NCI-H82 treated with DMSO at 0.1 percent for 48 hours (cell line): Measurements from ENCODE around the gene RPUSD2.

ENCODE experiments used
- DNase-seq: peaks from one replicate; lab custom pipeline; 2025; ENCODE audit not compliant: unreplicated experiment; lab: John Stamatoyannopoulos, UW

Gene RPUSD2

DNA sequence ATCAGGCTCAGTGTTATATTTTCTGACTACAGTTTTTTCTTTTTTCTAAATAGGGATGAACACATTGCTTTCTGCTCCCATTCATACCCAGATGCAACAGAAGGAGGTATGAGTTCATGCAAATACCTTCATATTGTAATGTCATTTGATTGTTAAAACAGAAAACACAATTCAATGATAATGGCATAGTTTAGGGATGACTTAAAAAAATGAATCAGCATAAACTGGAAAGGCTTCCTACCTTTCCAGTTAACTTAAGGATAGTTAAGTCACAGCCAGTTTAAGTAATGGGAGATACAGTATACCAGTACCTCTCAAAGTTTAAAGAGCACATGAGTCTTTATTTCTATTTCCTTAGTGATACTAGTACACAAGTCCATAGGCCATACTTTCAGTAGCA is 49.8 kb downstream of the RPUSD2 start:
- DNase-seq = no peak

DNA sequence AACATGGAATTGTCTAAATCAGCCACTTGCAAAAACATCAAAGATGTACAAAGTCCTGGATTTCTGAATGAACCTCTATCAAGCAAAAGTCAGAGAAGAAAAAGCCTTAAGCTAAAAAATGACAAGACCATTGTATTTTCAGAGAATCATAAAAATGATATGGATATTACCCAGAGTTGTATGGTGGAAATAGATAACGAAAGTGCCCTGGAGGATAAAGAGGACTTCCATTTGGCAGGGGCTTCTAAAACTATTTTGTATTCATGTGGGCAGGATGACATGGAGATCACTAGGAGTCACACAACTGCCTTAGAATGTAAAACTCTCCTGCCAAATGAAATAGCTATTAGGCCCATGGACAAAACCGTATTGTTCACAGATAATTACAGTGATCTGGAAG is 54.3 kb downstream of the RPUSD2 start:
- no peak for DNase-seq
